ENCODE data around the gene RBBP4.

DNA sequence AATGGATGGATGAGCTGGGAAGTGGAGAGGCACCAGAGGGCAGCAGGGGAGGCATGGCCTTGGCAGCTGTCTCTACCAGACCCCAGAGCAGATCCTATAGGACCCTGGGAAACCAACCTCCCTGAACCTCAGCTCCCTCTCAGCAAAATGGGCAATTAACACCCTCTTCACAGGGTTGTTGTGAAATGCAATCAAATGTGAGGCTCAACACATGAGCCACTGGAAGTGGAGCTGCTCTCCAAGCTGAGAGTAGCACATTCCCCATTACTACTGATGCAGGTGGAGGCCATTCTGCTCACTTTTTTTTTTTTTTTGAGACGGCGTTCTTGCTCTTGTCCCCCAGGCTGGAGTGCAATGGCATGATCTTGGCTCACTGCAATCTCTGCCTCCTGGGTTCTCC is 58.1 kb downstream of the RBBP4 start:
- TF ChIP-seq, protein P1, sequence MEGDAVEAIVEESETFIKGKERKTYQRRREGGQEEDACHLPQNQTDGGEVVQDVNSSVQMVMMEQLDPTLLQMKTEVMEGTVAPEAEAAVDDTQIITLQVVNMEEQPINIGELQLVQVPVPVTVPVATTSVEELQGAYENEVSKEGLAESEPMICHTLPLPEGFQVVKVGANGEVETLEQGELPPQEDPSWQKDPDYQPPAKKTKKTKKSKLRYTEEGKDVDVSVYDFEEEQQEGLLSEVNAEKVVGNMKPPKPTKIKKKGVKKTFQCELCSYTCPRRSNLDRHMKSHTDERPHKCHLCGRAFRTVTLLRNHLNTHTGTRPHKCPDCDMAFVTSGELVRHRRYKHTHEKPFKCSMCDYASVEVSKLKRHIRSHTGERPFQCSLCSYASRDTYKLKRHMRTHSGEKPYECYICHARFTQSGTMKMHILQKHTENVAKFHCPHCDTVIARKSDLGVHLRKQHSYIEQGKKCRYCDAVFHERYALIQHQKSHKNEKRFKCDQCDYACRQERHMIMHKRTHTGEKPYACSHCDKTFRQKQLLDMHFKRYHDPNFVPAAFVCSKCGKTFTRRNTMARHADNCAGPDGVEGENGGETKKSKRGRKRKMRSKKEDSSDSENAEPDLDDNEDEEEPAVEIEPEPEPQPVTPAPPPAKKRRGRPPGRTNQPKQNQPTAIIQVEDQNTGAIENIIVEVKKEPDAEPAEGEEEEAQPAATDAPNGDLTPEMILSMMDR (IDR thresholded peaks at IDR 0.05), result no peak
- TF ChIP-seq POLR2AphosphoS5 (IDR thresholded peaks at IDR 0.05), result no peak
